ENCODE results near the gene GMDS. TPM values are rescaled to one million over a fixed set of nuclear protein-coding genes. Genes with fewer than 3 reads are reported as not detected.

GMDS gene
- total RNA-seq, 1 experiment from 2014 or later: 27.6 TPM

DNA sequence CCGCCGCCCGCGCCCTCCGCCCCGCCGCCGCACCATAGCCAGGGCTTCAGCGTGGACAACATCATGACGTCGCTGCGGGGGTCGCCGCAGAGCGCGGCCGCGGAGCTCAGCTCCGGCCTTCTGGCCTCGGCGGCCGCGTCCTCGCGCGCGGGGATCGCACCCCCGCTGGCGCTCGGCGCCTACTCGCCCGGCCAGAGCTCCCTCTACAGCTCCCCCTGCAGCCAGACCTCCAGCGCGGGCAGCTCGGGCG is 634.2 kb downstream of the GMDS start:
- H3K18ac ChIP-seq (ENCODE audit: insufficient read length, low read depth, low read length): no peak overlapping the region
- H3K23me2 ChIP-seq (ENCODE audit: insufficient read length, low read depth, low read length, poor library complexity, severe bottlenecking): peaks cover 22% of the 10 kb centered on the region
- Mint-ChIP-seq H3K4me1 (peaks cover 29 to 36% of the 10 kb centered on the region in 2 experiments), H3K9me3 (peaks cover 0 to 4% of the 10 kb centered on the region in 2 experiments; a peak in 2 of 5 replicates), H3K4me3 (no peak overlapping the region), H3K36me3 (ENCODE audit: insufficient read depth in 1 of 3, low read depth in 3 of 3) (no peaks in the 10 kb centered on the region), H3K27ac (no peak overlapping the region), H3K27me3 (ENCODE audit: low read depth) (peaks cover 87% of the 10 kb centered on the region)
- no peak overlapping the region for H3K9ac ChIP-seq (ENCODE audit: extremely low read depth, insufficient read length, low read length)
- H2BK20ac ChIP-seq (ENCODE audit: low read depth, low read length, poor library complexity, severe bottlenecking): no peak overlapping the region
- WGBS (ENCODE audit: extremely low coverage, insufficient read length, low lambda C conversion rate): no CpG with 5 or more reads among the region's 38 CpGs
- H3K79me2 ChIP-seq (ENCODE audit: insufficient read depth, low read length): no peaks in the 10 kb centered on the region
- H3K4me1 ChIP-seq (ENCODE audit: insufficient read depth, low read length): no peaks in the 10 kb centered on the region; the same call in 1 of the 2 replicates
- H4K91ac ChIP-seq (ENCODE audit: insufficient read length, low read depth, low read length): no peak overlapping the region
- TF ChIP-seq, protein P1, sequence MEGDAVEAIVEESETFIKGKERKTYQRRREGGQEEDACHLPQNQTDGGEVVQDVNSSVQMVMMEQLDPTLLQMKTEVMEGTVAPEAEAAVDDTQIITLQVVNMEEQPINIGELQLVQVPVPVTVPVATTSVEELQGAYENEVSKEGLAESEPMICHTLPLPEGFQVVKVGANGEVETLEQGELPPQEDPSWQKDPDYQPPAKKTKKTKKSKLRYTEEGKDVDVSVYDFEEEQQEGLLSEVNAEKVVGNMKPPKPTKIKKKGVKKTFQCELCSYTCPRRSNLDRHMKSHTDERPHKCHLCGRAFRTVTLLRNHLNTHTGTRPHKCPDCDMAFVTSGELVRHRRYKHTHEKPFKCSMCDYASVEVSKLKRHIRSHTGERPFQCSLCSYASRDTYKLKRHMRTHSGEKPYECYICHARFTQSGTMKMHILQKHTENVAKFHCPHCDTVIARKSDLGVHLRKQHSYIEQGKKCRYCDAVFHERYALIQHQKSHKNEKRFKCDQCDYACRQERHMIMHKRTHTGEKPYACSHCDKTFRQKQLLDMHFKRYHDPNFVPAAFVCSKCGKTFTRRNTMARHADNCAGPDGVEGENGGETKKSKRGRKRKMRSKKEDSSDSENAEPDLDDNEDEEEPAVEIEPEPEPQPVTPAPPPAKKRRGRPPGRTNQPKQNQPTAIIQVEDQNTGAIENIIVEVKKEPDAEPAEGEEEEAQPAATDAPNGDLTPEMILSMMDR (conservative IDR thresholded peaks at IDR 0.05): no peak; the same call in 2 of the 3 replicates
- no peak overlapping the region for H4K8ac ChIP-seq (replicated peaks; ENCODE audit: insufficient read length, low read depth, low read length)
- H4K20me1 ChIP-seq (ENCODE audit: control insufficient read depth, insufficient read depth, insufficient read length): no peaks in the 10 kb centered on the region
- no peaks in the 10 kb centered on the region for H3K9me3 ChIP-seq (ENCODE audit: control insufficient read depth, low read depth, low read length)
- no peak overlapping the region for H2BK120ac ChIP-seq (ENCODE audit: low read depth, low read length, poor library complexity, severe bottlenecking)
- no peak overlapping the region for H3K4me2 ChIP-seq (ENCODE audit: insufficient read depth, insufficient read length, low read length)
- no peak overlapping the region for H3K56ac ChIP-seq (ENCODE audit: insufficient read length, low read depth, low read length)
- no peak overlapping the region for H3K4ac ChIP-seq (ENCODE audit: low read depth, low read length)
- H2BK15ac ChIP-seq (ENCODE audit: low read depth, low read length): no peak overlapping the region
- peaks cover 76% of the 10 kb centered on the region for H3K27me3 ChIP-seq (ENCODE audit: insufficient read depth, low read length)
- H3K79me1 ChIP-seq (ENCODE audit: insufficient read depth, low read depth, low read length, poor library complexity, severe bottlenecking): no peaks in the 10 kb centered on the region
- H3K23ac ChIP-seq (ENCODE audit: insufficient read length, low read depth, low read length): no peak overlapping the region
- no peak overlapping the region for H2BK12ac ChIP-seq (ENCODE audit: insufficient read length, low read depth, low read length)
- H3T11ph ChIP-seq (ENCODE audit: low read length): no peak overlapping the region
- no peak overlapping the region for H2AK5ac ChIP-seq (ENCODE audit: insufficient read length, low read length)
- no peak overlapping the region for H4K5ac ChIP-seq (ENCODE audit: insufficient read length, low read depth, low read length)
- no peak overlapping the region for H3K27ac ChIP-seq (ENCODE audit: insufficient read length, low read depth, low read length)
- no peak overlapping the region for H3K14ac ChIP-seq (ENCODE audit: insufficient read depth, low read length)
- no peak for DNase-seq
- no peak overlapping the region for H2AFZ ChIP-seq (ENCODE audit: low read length)
- no peak overlapping the region for H2BK5ac ChIP-seq (ENCODE audit: insufficient read length, low read length)
